Panc1 (cell line): ENCODE measurements around the gene GADD45A. TPM values are rescaled to one million over a fixed set of nuclear protein-coding genes. Genes with fewer than 3 reads are reported as not detected.

ENCODE experiments used
- ATAC-seq: fragments of 200-7000 bp; cut with Tn5 transposase; 2 replicates; pipeline ENCODE4 v1.9.1; 2020; ENCODE audit warnings: mild to moderate bottlenecking, moderate library complexity
- BruUV-seq: library from RNA; stranded (reverse); fragments of 400-500 nt; replicated peaks from 2 replicates; lab custom pipeline; 2021; lab: Mats Ljungman, UMichigan
- CTCF ChIA-PET: fragments of 300-600 bp; sonication (Branson Sonifier 250); formaldehyde crosslinking; loops from one replicate; lab custom pipeline; 2022; ENCODE audit warnings: antibody characterized with exemption; lab: Charles Lee
- POLR2A ChIA-PET: fragments of 300-600 bp; sonication (Branson Sonifier 250); formaldehyde crosslinking; loops from one replicate; lab custom pipeline; 2022; ENCODE audit warnings: antibody characterized with exemption; lab: Charles Lee
- DNase-seq: peaks from one replicate; pipeline ENCODE4 v3.0.0-alpha.2; 2010; ENCODE audit warnings: low read depth, low spot score
- H3K27ac ChIP-seq: 2 replicates; pipeline ENCODE4 v1.5.1; 2011; ENCODE audit warnings: mild to moderate bottlenecking, low read length, inconsistent platforms
- H3K27me3 ChIP-seq: fragments of 200-500 bp; sonication (Bioruptor generic); 2 replicates; pipeline ENCODE4 v1.6.0; 2014; ENCODE audit warnings: low read length, inconsistent platforms; ENCODE audit not compliant: control insufficient read depth, insufficient read depth
- H3K36me3 ChIP-seq: fragments of 200-500 bp; sonication (Bioruptor generic); 2 replicates; pipeline ENCODE4 v1.5.1; 2014; ENCODE audit warnings: inconsistent platforms, mild to moderate bottlenecking, low read length, moderate library complexity; ENCODE audit not compliant: control insufficient read depth, insufficient read depth
- H3K4me1 ChIP-seq: 2 replicates; pipeline ENCODE4 v1.5.1; 2011; ENCODE audit warnings: inconsistent platforms, mild to moderate bottlenecking, low read length, moderate library complexity; ENCODE audit not compliant: control insufficient read depth, insufficient read depth
- H3K4me3 ChIP-seq, 2 experiments: 2 replicates each; pipeline ENCODE4 v1.5.1; 2011 to 2012; ENCODE audit warnings: low read depth in 2 of 2, low read length in 2 of 2, mild to moderate bottlenecking in 2 of 2, inconsistent platforms in 1 of 2, moderate library complexity in 1 of 2
- H3K9me3 ChIP-seq: fragments of 200-500 bp; sonication (Bioruptor generic); 2 replicates; pipeline ENCODE4 v1.5.1; 2014; ENCODE audit warnings: low read depth, mild to moderate bottlenecking, inconsistent platforms, low read length, moderate library complexity; ENCODE audit not compliant: control insufficient read depth, insufficient read depth
- CTCF ChIP-seq: fragments of 450-650 bp; IDR thresholded peaks from 2 replicates; pipeline ENCODE4 v1.5.1; 2017; ENCODE audit warnings: mild to moderate bottlenecking
- POLR2AphosphoS5 ChIP-seq: IDR thresholded peaks from 2 replicates; pipeline ENCODE4 v1.6.1; 2012; ENCODE audit warnings: mild to moderate bottlenecking, low read depth, low read length, moderate library complexity
- REST ChIP-seq, 2 experiments: IDR thresholded peaks; 2 replicates each; pipeline ENCODE4 v1.6.1; 2011 to 2012; ENCODE audit warnings: low read depth in 2 of 2, control low read depth in 1 of 2, low read length in 1 of 2, mild to moderate bottlenecking in 1 of 2, moderate library complexity in 1 of 2; ENCODE audit not compliant: insufficient read depth in 1 of 2
- SIN3A ChIP-seq: IDR thresholded peaks from 2 replicates; pipeline ENCODE4 v1.6.1; 2012; ENCODE audit warnings: low read depth, mild to moderate bottlenecking, low read length, moderate library complexity, borderline replicate concordance; ENCODE audit not compliant: insufficient read depth
- TCF7L2 ChIP-seq: IDR thresholded peaks from 2 replicates; pipeline ENCODE4 v1.6.1; 2011; ENCODE audit warnings: mild to moderate bottlenecking, low read depth, low read length, inconsistent platforms
- in situ Hi-C: cut with HindIII; loops from 2 replicates; pipeline ENCODE4 v1.10.0; 2016; ENCODE audit warnings: low sequenced_read_pairs, low pct_unique_long_range_greater_than_20kb
- intact Hi-C: fragments of 100-400 bp; cut with micrococcal nuclease; formaldehyde crosslinking; loops from one replicate; pipeline ENCODE4 v1.10.0; 2022; ENCODE audit not compliant: unreplicated experiment
- total RNA-seq: library from RNA; stranded (reverse); gene quantifications from one replicate; pipeline ENCODE4 v1.2.1, GENCODE V29; 2021; ENCODE audit not compliant: unreplicated experiment

Gene GADD45A
- total RNA-seq, 1 experiment from 2014 or later, result 106 TPM

GRCh38 chr1:67650061-67650460 is 34.9 kb upstream of the GADD45A start:
- Histone ChIP-seq H3K4me1 (peaks cover 40% of the 10 kb centered on the region), H3K27ac (peak overlapping the region; percentile 100), H3K27me3 (no peaks in the 10 kb centered on the region), H3K4me3 (no peak overlapping the region), H3K9me3 (no peaks in the 10 kb centered on the region), H3K36me3 (no peaks in the 10 kb centered on the region)
- DNase-seq (no peak), ATAC-seq (no peak)
- in situ Hi-C loops, result loop anchor here (25.0 kb wide), 1 partner anchor 113 kb away; no protein-coding TSS in a partner anchor
- BruUV-seq, result no TSS peak
- intact Hi-C loops, result no loop called here
- ChIA-PET CTCF (no interaction called here), POLR2A (no interaction called here)
- TF ChIP-seq SIN3A (no peak), POLR2AphosphoS5 (no peak), REST (IDR thresholded peaks at IDR 0.05; ENCODE audit: insufficient read depth in 1 of 2, low read depth in 2 of 2, low read length in 1 of 2) (no peak), CTCF (no peak)

GRCh38 chr1:67651031-67651430 is 34.0 kb upstream of the GADD45A start:
- H3K4me3 ChIP-seq, result no peak overlapping the region
- ChIA-PET CTCF (no interaction called here), POLR2A (no interaction called here)
- no peaks in the 10 kb centered on the region for H3K36me3 ChIP-seq
- in situ Hi-C loops, result loop anchor here (25.0 kb wide), 1 partner anchor 114 kb away; no protein-coding TSS in a partner anchor
- H3K27me3 ChIP-seq, result no peaks in the 10 kb centered on the region
- no TSS peak for BruUV-seq
- peak overlapping the region; percentile 100; the same call in 1 of the 2 replicates for H3K27ac ChIP-seq
- no peaks in the 10 kb centered on the region for H3K9me3 ChIP-seq
- TF ChIP-seq CTCF (no peak), TCF7L2 (no peak), SIN3A (no peak), REST (IDR thresholded peaks at IDR 0.05; ENCODE audit: insufficient read depth in 1 of 2, low read depth in 2 of 2, low read length in 1 of 2) (no peak), POLR2AphosphoS5 (no peak)
- ATAC-seq (no peak), DNase-seq (no peak)
- intact Hi-C loops, result no loop called here
- H3K4me1 ChIP-seq, result peaks cover 31% of the 10 kb centered on the region
